Mesothelial cell of epicardium (in vitro differentiated cells): Measurements from ENCODE around the gene PLCB1. TPM values are rescaled to one million over a fixed set of nuclear protein-coding genes. Genes with fewer than 3 reads are reported as not detected.
A peak's percentile ranks its signal among the peaks of the same experiment; 100 is the strongest.
"Not testable (repeated sequence)": the region's sequence is repeated elsewhere in the genome, so short reads cannot be mapped to it uniquely, and the experiment has no call there.

Source experiments
- DNase-seq, 2 experiments: peaks; one replicate each; pipeline ENCODE4 v3.0.0; 2021; ENCODE audit warnings: low spot score in 2 of 2; ENCODE audit not compliant: unreplicated experiment in 2 of 2
- H3K27ac Mint-ChIP-seq: 2 replicates; pipeline ENCODE4 v1.8.0; 2021; ENCODE audit warnings: mixed read lengths
- H3K27me3 Mint-ChIP-seq: 2 replicates; pipeline ENCODE4 v1.8.0; 2021; ENCODE audit warnings: low read depth, mixed read lengths
- H3K36me3 Mint-ChIP-seq: 2 replicates; pipeline ENCODE4 v1.8.0; 2021; ENCODE audit warnings: mixed read lengths
- H3K4me1 Mint-ChIP-seq: 2 replicates; pipeline ENCODE4 v1.8.0; 2021; ENCODE audit warnings: mixed read lengths
- H3K4me3 Mint-ChIP-seq: 2 replicates; pipeline ENCODE4 v1.8.0; 2021; ENCODE audit warnings: mild to moderate bottlenecking, moderate library complexity, mixed read lengths
- H3K9me3 Mint-ChIP-seq: 2 replicates; pipeline ENCODE4 v1.8.0; 2021; ENCODE audit warnings: mixed read lengths
- total RNA-seq: library from RNA; stranded (reverse); gene quantifications from 3 replicates; pipeline ENCODE4 v1.2.1, GENCODE V29; 2021
- TF ChIP-seq, protein P1 (sequence below): fragments of 200-600 bp; sonication (generic); IDR thresholded peaks from one replicate; pipeline ENCODE4 v1.5.0; 2021; ENCODE audit warnings: antibody characterized with exemption; ENCODE audit not compliant: unreplicated experiment

The PLCB1 gene
- total RNA-seq, 1 donor from 2014 or later, result 41.5 TPM

DNA sequence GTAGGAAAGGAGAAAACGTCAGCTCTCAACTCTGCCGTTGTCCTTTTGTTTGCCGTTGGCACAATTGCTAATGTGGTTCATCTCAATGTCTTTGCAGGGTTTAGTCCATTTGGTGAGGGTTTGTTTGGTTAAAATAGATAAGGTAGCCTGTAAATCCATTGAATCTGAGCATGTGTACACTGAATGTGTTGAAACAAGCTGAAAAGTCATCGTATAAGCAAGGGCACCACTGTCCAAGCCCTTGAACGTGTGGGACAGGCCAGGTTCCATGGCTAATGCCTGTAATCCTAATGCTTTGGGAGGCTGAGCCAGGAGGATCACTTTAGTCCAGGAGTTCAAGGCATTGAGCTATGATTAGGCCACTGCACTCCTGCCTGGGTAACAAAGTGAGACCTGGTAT lies 712.1 kb downstream of the PLCB1 start:
- no peaks in the 10 kb centered on the region for H3K4me1 Mint-ChIP-seq
- peaks cover 3% of the 10 kb centered on the region for H3K36me3 Mint-ChIP-seq
- DNase-seq, result no peak
- TF ChIP-seq, protein P1, sequence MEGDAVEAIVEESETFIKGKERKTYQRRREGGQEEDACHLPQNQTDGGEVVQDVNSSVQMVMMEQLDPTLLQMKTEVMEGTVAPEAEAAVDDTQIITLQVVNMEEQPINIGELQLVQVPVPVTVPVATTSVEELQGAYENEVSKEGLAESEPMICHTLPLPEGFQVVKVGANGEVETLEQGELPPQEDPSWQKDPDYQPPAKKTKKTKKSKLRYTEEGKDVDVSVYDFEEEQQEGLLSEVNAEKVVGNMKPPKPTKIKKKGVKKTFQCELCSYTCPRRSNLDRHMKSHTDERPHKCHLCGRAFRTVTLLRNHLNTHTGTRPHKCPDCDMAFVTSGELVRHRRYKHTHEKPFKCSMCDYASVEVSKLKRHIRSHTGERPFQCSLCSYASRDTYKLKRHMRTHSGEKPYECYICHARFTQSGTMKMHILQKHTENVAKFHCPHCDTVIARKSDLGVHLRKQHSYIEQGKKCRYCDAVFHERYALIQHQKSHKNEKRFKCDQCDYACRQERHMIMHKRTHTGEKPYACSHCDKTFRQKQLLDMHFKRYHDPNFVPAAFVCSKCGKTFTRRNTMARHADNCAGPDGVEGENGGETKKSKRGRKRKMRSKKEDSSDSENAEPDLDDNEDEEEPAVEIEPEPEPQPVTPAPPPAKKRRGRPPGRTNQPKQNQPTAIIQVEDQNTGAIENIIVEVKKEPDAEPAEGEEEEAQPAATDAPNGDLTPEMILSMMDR, result no peak
- H3K27me3 Mint-ChIP-seq, result no peaks in the 10 kb centered on the region
- H3K27ac Mint-ChIP-seq, result no peak overlapping the region
- no peak overlapping the region for H3K4me3 Mint-ChIP-seq
- peaks cover 8% of the 10 kb centered on the region for H3K9me3 Mint-ChIP-seq

DNA sequence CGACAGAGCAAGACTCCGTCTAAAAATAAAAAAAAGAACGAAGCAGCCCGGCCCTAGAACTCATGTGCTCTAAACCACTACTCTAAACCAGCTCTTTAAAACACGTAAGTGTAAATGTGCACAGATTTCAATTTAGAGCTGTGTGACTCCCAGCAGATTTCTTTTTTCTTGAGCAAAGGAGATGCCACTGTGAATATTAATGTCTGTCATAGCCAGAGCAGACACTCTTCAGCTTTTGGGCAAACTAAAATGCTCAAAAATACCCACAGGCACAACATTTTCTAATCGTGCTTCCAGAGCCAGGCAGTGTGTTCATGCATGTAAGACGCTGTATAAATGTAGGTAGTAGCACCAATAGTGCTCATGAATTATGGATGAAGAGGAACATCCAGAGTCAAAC lies 717.9 kb downstream of the PLCB1 start:
- no peak for DNase-seq
- Mint-ChIP-seq H3K4me1 (no peaks in the 10 kb centered on the region), H3K9me3 (peaks cover 4% of the 10 kb centered on the region), H3K27ac (no peak overlapping the region), H3K36me3 (peaks cover 3% of the 10 kb centered on the region), H3K4me3 (no peak overlapping the region), H3K27me3 (no peaks in the 10 kb centered on the region)
- TF ChIP-seq, protein P1, result no peak

DNA sequence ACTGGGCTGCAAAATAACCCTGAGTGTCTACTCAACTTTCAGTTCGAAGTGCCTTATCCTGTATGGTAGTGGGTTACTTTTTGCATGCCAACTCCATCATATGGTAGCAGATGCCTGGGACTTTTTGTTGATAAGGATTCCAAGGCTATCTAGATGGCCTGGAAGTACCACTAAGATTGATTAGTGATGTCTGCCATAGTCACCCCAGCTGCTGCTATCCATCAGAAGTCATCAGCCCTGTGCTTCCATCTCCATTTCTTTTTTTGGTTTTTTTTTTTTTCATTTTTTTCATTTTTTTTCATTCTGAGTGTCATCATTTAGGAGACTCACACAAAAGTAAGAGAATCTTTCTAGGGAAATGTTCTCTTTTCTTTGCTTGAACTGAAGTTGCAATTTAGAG lies 719.4 kb downstream of the PLCB1 start:
- H3K27me3 Mint-ChIP-seq, result no peaks in the 10 kb centered on the region
- TF ChIP-seq, protein P1, result no peak
- no peak overlapping the region for H3K4me3 Mint-ChIP-seq
- no peak for DNase-seq
- no peaks in the 10 kb centered on the region for H3K9me3 Mint-ChIP-seq
- peaks cover 3% of the 10 kb centered on the region for H3K36me3 Mint-ChIP-seq
- H3K4me1 Mint-ChIP-seq, result no peaks in the 10 kb centered on the region
- H3K27ac Mint-ChIP-seq, result no peak overlapping the region

DNA sequence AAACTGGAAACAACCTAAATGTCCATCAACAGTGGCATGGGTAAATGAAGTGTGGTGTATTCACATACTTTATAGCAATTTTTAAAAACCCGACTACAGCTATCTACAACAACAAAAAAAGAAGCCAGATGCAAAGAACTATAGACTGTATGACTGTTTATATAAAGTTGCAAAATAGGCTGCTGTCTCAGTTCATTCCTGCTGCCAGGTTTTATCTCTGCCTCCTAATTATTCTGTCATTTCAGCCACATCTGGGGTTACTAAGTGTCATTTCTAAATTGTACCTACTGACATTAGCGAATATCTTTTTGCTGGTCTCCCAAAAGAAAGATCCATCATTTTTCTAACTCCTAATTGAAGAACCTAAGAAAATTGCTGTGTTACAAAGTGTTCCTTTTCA lies 719.9 kb downstream of the PLCB1 start:
- H3K4me1 Mint-ChIP-seq, H3K36me3 Mint-ChIP-seq, H3K9me3 Mint-ChIP-seq, H3K27ac Mint-ChIP-seq, H3K4me3 Mint-ChIP-seq, H3K27me3 Mint-ChIP-seq, DNase-seq: not testable (repeated sequence)

DNA sequence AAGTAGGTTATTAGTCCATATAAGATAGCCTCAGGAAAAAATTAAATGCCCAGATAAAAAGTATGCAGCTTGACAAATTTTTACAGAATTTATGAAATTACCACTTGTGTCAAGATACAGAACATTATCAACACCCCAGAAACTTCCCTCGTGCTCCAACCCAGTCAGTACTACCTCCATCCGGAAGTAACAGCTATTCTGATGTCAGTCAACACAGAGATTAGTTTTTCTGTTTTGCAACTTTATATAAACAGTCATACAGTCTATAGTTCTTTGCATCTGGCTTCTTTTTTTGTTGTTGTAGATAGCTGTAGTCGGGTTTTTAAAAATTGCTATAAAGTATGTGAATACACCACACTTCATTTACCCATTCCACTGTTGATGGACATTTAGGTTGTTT lies 721.1 kb downstream of the PLCB1 start:
- not testable (repeated sequence) for H3K4me1 Mint-ChIP-seq, H3K36me3 Mint-ChIP-seq, H3K27ac Mint-ChIP-seq, H3K9me3 Mint-ChIP-seq, DNase-seq, H3K27me3 Mint-ChIP-seq, H3K4me3 Mint-ChIP-seq

DNA sequence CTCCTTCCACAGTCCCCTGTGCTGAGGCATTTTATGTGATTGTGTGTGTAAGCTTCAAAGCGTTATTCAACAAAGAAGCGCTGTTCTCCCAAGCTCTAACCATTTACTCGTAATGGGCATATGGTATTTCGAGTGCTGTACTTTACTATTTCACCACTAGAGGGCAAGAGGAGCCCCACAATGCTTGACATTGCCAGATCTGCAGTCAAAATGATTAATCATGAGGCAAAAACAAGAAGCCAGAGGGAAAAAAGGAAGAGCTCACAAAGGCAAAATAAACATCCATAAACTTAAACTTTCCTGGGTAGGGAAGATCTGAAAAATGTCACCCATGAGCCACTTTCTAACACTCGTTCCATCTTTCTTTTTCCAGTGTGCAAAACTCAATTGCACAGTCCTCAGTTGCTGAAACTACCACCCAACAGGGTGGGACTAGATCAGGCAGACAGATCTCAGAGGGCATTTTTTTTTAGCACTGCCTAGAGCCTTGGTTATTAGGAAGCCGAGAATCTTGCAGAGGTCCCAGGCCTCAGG lies 721.8 kb downstream of the PLCB1 start:
- Mint-ChIP-seq H3K27ac (no peak overlapping the region), H3K9me3 (peaks cover 6% of the 10 kb centered on the region), H3K4me1 (peaks cover 3% of the 10 kb centered on the region), H3K36me3 (no peaks in the 10 kb centered on the region), H3K4me3 (no peak overlapping the region), H3K27me3 (no peaks in the 10 kb centered on the region)
- TF ChIP-seq, protein P1, result peak; percentile 92
- no peak for DNase-seq

DNA sequence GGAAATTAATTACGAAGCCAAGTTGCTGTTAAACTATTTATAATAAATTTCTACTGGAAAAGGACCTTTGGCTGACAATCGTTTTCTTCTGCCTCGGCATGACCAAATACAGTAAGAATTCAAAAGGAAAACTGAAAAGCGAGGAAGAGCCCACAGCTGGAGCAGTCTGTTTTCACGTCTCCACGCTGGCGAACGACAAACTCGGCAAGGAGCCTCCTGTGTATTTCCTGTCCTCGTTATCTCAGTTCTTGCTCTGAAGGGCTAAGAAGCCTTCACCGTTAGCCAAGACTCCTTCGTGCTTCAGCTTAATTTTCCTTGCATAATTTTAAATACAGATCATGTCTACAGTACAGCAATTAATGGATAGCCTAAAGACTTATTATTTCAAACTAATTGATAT lies 722.5 kb downstream of the PLCB1 start:
- no peak for DNase-seq
- H3K9me3 Mint-ChIP-seq, result peaks cover 6% of the 10 kb centered on the region
- no peaks in the 10 kb centered on the region for H3K27me3 Mint-ChIP-seq
- TF ChIP-seq, protein P1, result no peak
- peak overlapping the region; percentile 67 for H3K27ac Mint-ChIP-seq
- H3K4me3 Mint-ChIP-seq, result peak overlapping the region; percentile 46
- peaks cover 3% of the 10 kb centered on the region for H3K4me1 Mint-ChIP-seq
- no peaks in the 10 kb centered on the region for H3K36me3 Mint-ChIP-seq
